ENCODE measurements around the gene ELMO1.

The ELMO1 gene

GRCh38 chr7:37048674-37049073 lies 400.0 kb downstream of the ELMO1 start:
- H3K4me3 Mint-ChIP-seq: no peak overlapping the region
- H3K27me3 Mint-ChIP-seq: no peaks in the 10 kb centered on the region
- no peaks in the 10 kb centered on the region for H3K9me3 Mint-ChIP-seq
- H3K36me3 Mint-ChIP-seq: peaks cover 32% of the 10 kb centered on the region
- H3K27ac Mint-ChIP-seq: peak overlapping the region; percentile 66
- peaks cover 27% of the 10 kb centered on the region for H3K4me1 Mint-ChIP-seq

- H3K27ac Mint-ChIP-seq: peak overlapping the region; percentile 12
- H3K4me3 Mint-ChIP-seq: no peak overlapping the region
- no peaks in the 10 kb centered on the region for H3K9me3 Mint-ChIP-seq
Measured at GRCh38 chr7:37047260-37047659, 401.4 kb downstream of the ELMO1 start.

GRCh38 chr7:37046531-37047079 lies 402.1 kb downstream of the ELMO1 start:
- H3K36me3 Mint-ChIP-seq: peaks cover 34% of the 10 kb centered on the region
- H3K4me1 Mint-ChIP-seq: peaks cover 21% of the 10 kb centered on the region
- H3K27ac Mint-ChIP-seq: peak overlapping the region; percentile 12
- no peak overlapping the region for H3K4me3 Mint-ChIP-seq
- H3K9me3 Mint-ChIP-seq: no peaks in the 10 kb centered on the region
- no peaks in the 10 kb centered on the region for H3K27me3 Mint-ChIP-seq

More at GRCh38 chr7:37047260-37047659, 401.4 kb downstream of the ELMO1 start:
- no peaks in the 10 kb centered on the region for H3K27me3 Mint-ChIP-seq
- H3K4me1 Mint-ChIP-seq: peaks cover 25% of the 10 kb centered on the region
- H3K36me3 Mint-ChIP-seq: peaks cover 36% of the 10 kb centered on the region

- H3K4me1 Mint-ChIP-seq: peaks cover 17% of the 10 kb centered on the region
- peaks cover 5% of the 10 kb centered on the region for H3K9me3 Mint-ChIP-seq
- H3K36me3 Mint-ChIP-seq: peaks cover 38% of the 10 kb centered on the region
- H3K4me3 Mint-ChIP-seq: no peak overlapping the region
- H3K27ac Mint-ChIP-seq: no peak overlapping the region
- no peaks in the 10 kb centered on the region for H3K27me3 Mint-ChIP-seq
Measured at GRCh38 chr7:37045681-37046179, 402.9 kb downstream of the ELMO1 start.

GRCh38 chr7:37041461-37041860 lies 407.2 kb downstream of the ELMO1 start:
- peaks cover 5% of the 10 kb centered on the region for H3K9me3 Mint-ChIP-seq
- H3K4me3 Mint-ChIP-seq: no peak overlapping the region
- peaks cover 14% of the 10 kb centered on the region for H3K4me1 Mint-ChIP-seq
- H3K27ac Mint-ChIP-seq: no peak overlapping the region
- H3K27me3 Mint-ChIP-seq: no peaks in the 10 kb centered on the region
- H3K36me3 Mint-ChIP-seq: peaks cover 58% of the 10 kb centered on the region

GRCh38 chr7:37040330-37040729 lies 408.3 kb downstream of the ELMO1 start:
- Mint-ChIP-seq H3K36me3 (peaks cover 56% of the 10 kb centered on the region), H3K4me3 (no peak overlapping the region), H3K27me3 (no peaks in the 10 kb centered on the region), H3K4me1 (peaks cover 13% of the 10 kb centered on the region), H3K27ac (no peak overlapping the region), H3K9me3 (peaks cover 5% of the 10 kb centered on the region)

- Mint-ChIP-seq H3K27me3 (no peaks in the 10 kb centered on the region), H3K4me3 (no peak overlapping the region), H3K9me3 (peaks cover 5% of the 10 kb centered on the region), H3K4me1 (peaks cover 18% of the 10 kb centered on the region), H3K36me3 (peaks cover 54% of the 10 kb centered on the region), H3K27ac (no peak overlapping the region)
Measured at GRCh38 chr7:37039131-37039749, 409.4 kb downstream of the ELMO1 start.

GRCh38 chr7:37038706-37039105 lies 410.0 kb downstream of the ELMO1 start:
- H3K36me3 Mint-ChIP-seq: peaks cover 51% of the 10 kb centered on the region
- peaks cover 5% of the 10 kb centered on the region for H3K9me3 Mint-ChIP-seq
- peaks cover 22% of the 10 kb centered on the region for H3K4me1 Mint-ChIP-seq
- no peak overlapping the region for H3K27ac Mint-ChIP-seq
- no peak overlapping the region for H3K4me3 Mint-ChIP-seq
- H3K27me3 Mint-ChIP-seq: no peaks in the 10 kb centered on the region

- Mint-ChIP-seq H3K27me3 (no peaks in the 10 kb centered on the region), H3K27ac (no peak overlapping the region), H3K9me3 (peaks cover 5% of the 10 kb centered on the region), H3K4me1 (peaks cover 32% of the 10 kb centered on the region), H3K36me3 (peaks cover 48% of the 10 kb centered on the region), H3K4me3 (no peak overlapping the region)
Measured at GRCh38 chr7:37037286-37037685, 411.4 kb downstream of the ELMO1 start.

GRCh38 chr7:37035631-37036030 lies 413.0 kb downstream of the ELMO1 start:
- H3K27me3 Mint-ChIP-seq: no peaks in the 10 kb centered on the region
- H3K4me3 Mint-ChIP-seq: no peak overlapping the region
- H3K27ac Mint-ChIP-seq: no peak overlapping the region
- H3K9me3 Mint-ChIP-seq: peaks cover 9% of the 10 kb centered on the region
- H3K36me3 Mint-ChIP-seq: peaks cover 48% of the 10 kb centered on the region
- H3K4me1 Mint-ChIP-seq: peaks cover 49% of the 10 kb centered on the region

GRCh38 chr7:37033141-37033540 lies 415.5 kb downstream of the ELMO1 start:
- peaks cover 37% of the 10 kb centered on the region for H3K36me3 Mint-ChIP-seq
- H3K27ac Mint-ChIP-seq: no peak overlapping the region
- peaks cover 69% of the 10 kb centered on the region for H3K4me1 Mint-ChIP-seq
- no peaks in the 10 kb centered on the region for H3K27me3 Mint-ChIP-seq
- no peak overlapping the region for H3K4me3 Mint-ChIP-seq
- H3K9me3 Mint-ChIP-seq: peaks cover 9% of the 10 kb centered on the region

GRCh38 chr7:37032258-37032601 lies 416.4 kb downstream of the ELMO1 start:
- Mint-ChIP-seq H3K27ac (peak overlapping the region; percentile 88), H3K36me3 (peaks cover 33% of the 10 kb centered on the region), H3K4me3 (peak overlapping the region; percentile 60), H3K9me3 (peaks cover 9% of the 10 kb centered on the region), H3K4me1 (peaks cover 77% of the 10 kb centered on the region), H3K27me3 (no peaks in the 10 kb centered on the region)

GRCh38 chr7:37031571-37032257 lies 416.9 kb downstream of the ELMO1 start:
- H3K4me1 Mint-ChIP-seq: peaks cover 82% of the 10 kb centered on the region
- peaks cover 35% of the 10 kb centered on the region for H3K36me3 Mint-ChIP-seq
- no peaks in the 10 kb centered on the region for H3K27me3 Mint-ChIP-seq
- peak overlapping the region; percentile 88 for H3K27ac Mint-ChIP-seq
- peaks cover 9% of the 10 kb centered on the region for H3K9me3 Mint-ChIP-seq
- peak overlapping the region; percentile 60 for H3K4me3 Mint-ChIP-seq

GRCh38 chr7:37028909-37029440 lies 419.7 kb downstream of the ELMO1 start:
- Mint-ChIP-seq H3K4me3 (peak overlapping the region; percentile 65), H3K27ac (peak overlapping the region; percentile 81), H3K4me1 (peaks cover 73% of the 10 kb centered on the region), H3K9me3 (peaks cover 9% of the 10 kb centered on the region), H3K36me3 (peaks cover 45% of the 10 kb centered on the region), H3K27me3 (no peaks in the 10 kb centered on the region)

- no peaks in the 10 kb centered on the region for H3K27me3 Mint-ChIP-seq
- H3K4me3 Mint-ChIP-seq: no peak overlapping the region
- H3K9me3 Mint-ChIP-seq: peaks cover 9% of the 10 kb centered on the region
- H3K36me3 Mint-ChIP-seq: peaks cover 46% of the 10 kb centered on the region
- H3K27ac Mint-ChIP-seq: peak overlapping the region; percentile 46
- peaks cover 67% of the 10 kb centered on the region for H3K4me1 Mint-ChIP-seq
Measured at GRCh38 chr7:37027557-37028341, 420.9 kb downstream of the ELMO1 start.
